HEK293T (cell line): ENCODE results near the gene OPA1.

ENCODE experiments used
- BHLHE40 ChIP-seq: fragments of 450-650 bp; IDR thresholded peaks from 2 replicates; pipeline ENCODE4 v1.6.1; 2016; ENCODE audit warnings: mild to moderate bottlenecking, moderate library complexity, borderline replicate concordance
- ELF4 ChIP-seq: fragments of 450-650 bp; IDR thresholded peaks from 2 replicates; pipeline ENCODE4 v1.6.1; 2017; ENCODE audit warnings: antibody characterized with exemption
- FOXA1 ChIP-seq: fragments of 450-650 bp; IDR thresholded peaks from 2 replicates; pipeline ENCODE4 v1.6.1; 2016; ENCODE audit warnings: mild to moderate bottlenecking
- FOXM1 ChIP-seq: fragments of 450-650 bp; IDR thresholded peaks from 2 replicates; pipeline ENCODE4 v1.6.1; 2017; ENCODE audit warnings: mild to moderate bottlenecking, borderline replicate concordance
- SUZ12 ChIP-seq: fragments of 450-650 bp; IDR thresholded peaks from 2 replicates; pipeline ENCODE4 v1.6.1; 2016; ENCODE audit warnings: mild to moderate bottlenecking
- TARDBP ChIP-seq: fragments of 450-650 bp; IDR thresholded peaks from 2 replicates; pipeline ENCODE4 v1.6.1; 2016
- ZNF384 ChIP-seq: fragments of 450-650 bp; IDR thresholded peaks from 2 replicates; pipeline ENCODE4 v1.6.1; 2016
- TF ChIP-seq, protein P1 (sequence below): fragments of 450-650 bp; IDR thresholded peaks from 2 replicates; pipeline ENCODE4 v1.6.1; 2016

DNA sequence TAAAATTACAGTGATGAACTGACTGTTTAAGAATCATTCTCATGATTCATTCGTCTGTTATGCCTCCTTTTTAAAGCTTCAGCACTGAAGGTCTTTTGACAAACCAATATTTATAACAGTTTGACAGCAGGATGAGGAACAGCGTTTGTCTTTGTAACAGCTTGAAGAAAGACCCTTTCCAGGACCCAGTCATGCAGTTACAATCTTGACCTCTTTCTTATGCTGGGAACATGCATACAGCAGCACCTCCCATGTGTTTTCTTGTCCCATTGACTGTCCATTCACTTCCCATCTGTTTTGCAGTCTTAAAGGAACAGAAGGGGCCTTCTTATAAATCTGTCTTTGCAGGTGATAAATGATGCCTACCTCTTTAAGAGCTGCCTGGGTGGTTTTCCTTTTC lies 87.2 kb downstream of the OPA1 start:
- TF ChIP-seq ELF4 (no peak), FOXM1 (no peak), BHLHE40 (no peak), FOXA1 (no peak), TARDBP (no peak), SUZ12 (no peak), ZNF384 (no peak)
- TF ChIP-seq, protein P1, sequence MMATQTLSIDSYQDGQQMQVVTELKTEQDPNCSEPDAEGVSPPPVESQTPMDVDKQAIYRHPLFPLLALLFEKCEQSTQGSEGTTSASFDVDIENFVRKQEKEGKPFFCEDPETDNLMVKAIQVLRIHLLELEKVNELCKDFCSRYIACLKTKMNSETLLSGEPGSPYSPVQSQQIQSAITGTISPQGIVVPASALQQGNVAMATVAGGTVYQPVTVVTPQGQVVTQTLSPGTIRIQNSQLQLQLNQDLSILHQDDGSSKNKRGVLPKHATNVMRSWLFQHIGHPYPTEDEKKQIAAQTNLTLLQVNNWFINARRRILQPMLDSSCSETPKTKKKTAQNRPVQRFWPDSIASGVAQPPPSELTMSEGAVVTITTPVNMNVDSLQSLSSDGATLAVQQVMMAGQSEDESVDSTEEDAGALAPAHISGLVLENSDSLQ = no peak
